HFF-Myc (cell line): ENCODE results near the gene KRTAP20-2.

Experiments
- DNase-seq: peaks from one replicate; pipeline ENCODE4 v3.0.0-alpha.2; 2011; ENCODE audit warnings: low read depth; ENCODE audit errors: extremely low read depth
- H3K4me3 ChIP-seq: replicated peaks from 2 replicates; pipeline ENCODE4 v1.5.1; 2011; ENCODE audit warnings: low read depth, mild to moderate bottlenecking, control low read depth, low read length
- CTCF ChIP-seq: IDR thresholded peaks from 2 replicates; pipeline ENCODE4 v1.5.1; 2012; ENCODE audit warnings: mild to moderate bottlenecking, low read depth, low read length, control low read depth; ENCODE audit errors: missing control alignments

Gene KRTAP20-2

GRCh38 chr21:30625449-30626165 is 9.4 kb upstream of the KRTAP20-2 start:
- no peak for TF ChIP-seq CTCF
- H3K4me3 ChIP-seq, result no peak overlapping the region
- no peak for DNase-seq

GRCh38 chr21:30628109-30628508 is 6.9 kb upstream of the KRTAP20-2 start:
- DNase-seq, result no peak
- H3K4me3 ChIP-seq, result no peak overlapping the region
- no peak for TF ChIP-seq CTCF

- no peak for TF ChIP-seq CTCF
- no peak for DNase-seq
- no peak overlapping the region for H3K4me3 ChIP-seq
Observed at GRCh38 chr21:30629200-30629599, 5.8 kb upstream of the KRTAP20-2 start.

GRCh38 chr21:30638686-30639085 is 3.7 kb downstream of the KRTAP20-2 start:
- TF ChIP-seq CTCF, result no peak

GRCh38 chr21:30642564-30642963 is 7.6 kb downstream of the KRTAP20-2 start, which contains the start of gene KRTAP20-3:
TSS of gene KRTAP20-3 (plus strand) at chr21:30642864.
- H3K4me3 ChIP-seq, result no peak within 1 kb of the TSS
- DNase-seq, result no peak
- TF ChIP-seq CTCF, result no peak

More at GRCh38 chr21:30638686-30639085, 3.7 kb downstream of the KRTAP20-2 start:
- H3K4me3 ChIP-seq, result no peak overlapping the region
- no peak for DNase-seq

- DNase-seq, result no peak
- no peak for TF ChIP-seq CTCF
- no peak overlapping the region for H3K4me3 ChIP-seq
Observed at GRCh38 chr21:30646904-30647414, 12.0 kb downstream of the KRTAP20-2 start.
